Neural cell (in vitro differentiated cells): ENCODE results near the gene DOCK2.
"Not testable (repeated sequence)": the region's sequence is repeated elsewhere in the genome, so short reads cannot be mapped to it uniquely, and the experiment has no call there.

Experiments used
- EZH2 ChIP-seq: fragments of 200-600, 300-800 bp; shearing (Covaris generic), sonication (generic); IDR thresholded peaks from 2 replicates; pipeline ENCODE4 v1.6.1; 2014; ENCODE audit warnings: antibody characterized with exemption, low read length, borderline replicate concordance, mild to moderate bottlenecking; ENCODE audit not compliant: insufficient read depth, poor library complexity, severe bottlenecking
- MXI1 ChIP-seq: fragments of 450-650 bp; conservative IDR thresholded peaks from 2 replicates; pipeline ENCODE4 v1.6.1; 2014; ENCODE audit warnings: antibody characterized with exemption, mild to moderate bottlenecking; ENCODE audit not compliant: poor library complexity, severe bottlenecking
- POLR2AphosphoS5 ChIP-seq: IDR thresholded peaks from 2 replicates; pipeline ENCODE4 v1.6.1; 2012
- SMC3 ChIP-seq: fragments of 450-650 bp; conservative IDR thresholded peaks from 2 replicates; pipeline ENCODE4 v1.6.1; 2014; ENCODE audit warnings: antibody characterized with exemption, mild to moderate bottlenecking, moderate library complexity; ENCODE audit not compliant: poor library complexity
- TF ChIP-seq, protein P1 (sequence below): fragments of 450-650 bp; IDR thresholded peaks from 2 replicates; pipeline ENCODE4 v1.5.1; 2014; ENCODE audit warnings: antibody characterized with exemption, mild to moderate bottlenecking, moderate library complexity; ENCODE audit not compliant: poor library complexity, severe bottlenecking

DNA sequence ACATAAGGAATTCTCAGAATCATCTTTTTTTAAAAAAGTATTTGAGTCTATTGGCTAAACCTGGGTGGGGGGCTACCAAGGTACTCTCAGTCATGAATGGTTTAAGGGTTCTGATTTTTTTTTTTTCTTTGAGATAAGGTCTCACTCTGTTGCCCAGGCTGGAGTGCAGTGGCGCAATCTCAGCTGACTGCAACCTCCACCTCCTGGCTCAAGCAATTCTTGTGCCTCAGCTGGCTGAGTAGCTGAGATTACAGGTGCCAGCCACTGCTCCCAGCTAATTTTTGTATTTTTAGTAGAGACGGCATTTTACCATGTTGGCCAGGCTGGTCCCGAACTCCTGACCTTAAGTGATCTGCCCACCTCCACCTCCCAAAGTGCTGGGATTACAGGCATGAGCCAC is 171.8 kb downstream of the DOCK2 start:
- TF ChIP-seq, protein P1, sequence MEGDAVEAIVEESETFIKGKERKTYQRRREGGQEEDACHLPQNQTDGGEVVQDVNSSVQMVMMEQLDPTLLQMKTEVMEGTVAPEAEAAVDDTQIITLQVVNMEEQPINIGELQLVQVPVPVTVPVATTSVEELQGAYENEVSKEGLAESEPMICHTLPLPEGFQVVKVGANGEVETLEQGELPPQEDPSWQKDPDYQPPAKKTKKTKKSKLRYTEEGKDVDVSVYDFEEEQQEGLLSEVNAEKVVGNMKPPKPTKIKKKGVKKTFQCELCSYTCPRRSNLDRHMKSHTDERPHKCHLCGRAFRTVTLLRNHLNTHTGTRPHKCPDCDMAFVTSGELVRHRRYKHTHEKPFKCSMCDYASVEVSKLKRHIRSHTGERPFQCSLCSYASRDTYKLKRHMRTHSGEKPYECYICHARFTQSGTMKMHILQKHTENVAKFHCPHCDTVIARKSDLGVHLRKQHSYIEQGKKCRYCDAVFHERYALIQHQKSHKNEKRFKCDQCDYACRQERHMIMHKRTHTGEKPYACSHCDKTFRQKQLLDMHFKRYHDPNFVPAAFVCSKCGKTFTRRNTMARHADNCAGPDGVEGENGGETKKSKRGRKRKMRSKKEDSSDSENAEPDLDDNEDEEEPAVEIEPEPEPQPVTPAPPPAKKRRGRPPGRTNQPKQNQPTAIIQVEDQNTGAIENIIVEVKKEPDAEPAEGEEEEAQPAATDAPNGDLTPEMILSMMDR = not testable (repeated sequence)
- not testable (repeated sequence) for TF ChIP-seq SMC3, EZH2, MXI1, POLR2AphosphoS5
